ENCODE results near the gene SORT1.
"Not testable (repeated sequence)": the region's sequence is repeated elsewhere in the genome, so short reads cannot be mapped to it uniquely, and the experiment has no call there.

SORT1 gene

GRCh38 chr1:109341944-109342930 lies 55.5 kb downstream of the SORT1 start:
- no peak for DNase-seq (ENCODE audit: low read depth in 2 of 2)

GRCh38 chr1:109338608-109339007 lies 59.1 kb downstream of the SORT1 start:
- DNase-seq (ENCODE audit: low read depth in 2 of 2): no peak

- no peak for DNase-seq (ENCODE audit: low read depth in 2 of 2)
Measured at GRCh38 chr1:109338091-109338490, 59.6 kb downstream of the SORT1 start.

GRCh38 chr1:109335091-109335490 lies 62.6 kb downstream of the SORT1 start:
- no peak for DNase-seq (ENCODE audit: low read depth in 2 of 2)

- no peak for DNase-seq (ENCODE audit: low read depth in 2 of 2)
Measured at GRCh38 chr1:109331113-109331512, 66.6 kb downstream of the SORT1 start.

- DNase-seq (ENCODE audit: low read depth in 2 of 2): no peak
Measured at GRCh38 chr1:109327285-109327684, 70.4 kb downstream of the SORT1 start.

- DNase-seq (ENCODE audit: low read depth in 2 of 2): no peak
Measured at GRCh38 chr1:109322974-109323373, 74.7 kb downstream of the SORT1 start.

- DNase-seq (ENCODE audit: low read depth in 2 of 2): no peak
Measured at GRCh38 chr1:109319114-109319513, 78.6 kb downstream of the SORT1 start.

GRCh38 chr1:109316506-109316905 lies 81.2 kb downstream of the SORT1 start:
- no peak for DNase-seq (ENCODE audit: low read depth in 2 of 2)

- no peak for DNase-seq (ENCODE audit: low read depth in 2 of 2)
Measured at GRCh38 chr1:109315288-109315687, 82.4 kb downstream of the SORT1 start.

- no peak for DNase-seq (ENCODE audit: low read depth in 2 of 2)
Measured at GRCh38 chr1:109314795-109315194, 82.9 kb downstream of the SORT1 start.

GRCh38 chr1:109312978-109313775 lies 84.5 kb downstream of the SORT1 start:
- no peak for DNase-seq (ENCODE audit: low read depth in 2 of 2)

GRCh38 chr1:109312246-109312645 lies 85.5 kb downstream of the SORT1 start:
- DNase-seq (ENCODE audit: low read depth in 2 of 2): no peak

- DNase-seq (ENCODE audit: low read depth in 2 of 2): no peak
Measured at GRCh38 chr1:109309347-109309746, 88.4 kb downstream of the SORT1 start.

- no peak for DNase-seq (ENCODE audit: low read depth in 2 of 2)
Measured at GRCh38 chr1:109307274-109308021, 90.3 kb downstream of the SORT1 start.

GRCh38 chr1:109306832-109307273 lies 90.9 kb downstream of the SORT1 start, which contains the start of gene MYBPHL:
Gene MYBPHL, minus strand, starts transcription at chr1:109307011. Its CDS starts 20 bp downstream, at chr1:109306991.
- no peak for DNase-seq (ENCODE audit: low read depth in 2 of 2)

- not testable (repeated sequence) for DNase-seq (ENCODE audit: low read depth in 2 of 2)
Measured at GRCh38 chr1:109305991-109306390, 91.7 kb downstream of the SORT1 start.

GRCh38 chr1:109304226-109304920 lies 93.3 kb downstream of the SORT1 start:
- no peak for DNase-seq (ENCODE audit: low read depth in 2 of 2)

- DNase-seq (ENCODE audit: low read depth in 2 of 2): no peak
Measured at GRCh38 chr1:109301874-109302273, 95.8 kb downstream of the SORT1 start.

- no peak for DNase-seq (ENCODE audit: low read depth in 2 of 2)
Measured at GRCh38 chr1:109300650-109301151, 97.0 kb downstream of the SORT1 start.

All from stimulated activated CD8-positive, alpha-beta memory T cell treated with anti-CD3 and anti-CD28 coated beads, Interleukin-15, amount 100 ng/mL, for 48 hours (primary cell).